ENCODE results near the gene NDUFA13.

DNA sequence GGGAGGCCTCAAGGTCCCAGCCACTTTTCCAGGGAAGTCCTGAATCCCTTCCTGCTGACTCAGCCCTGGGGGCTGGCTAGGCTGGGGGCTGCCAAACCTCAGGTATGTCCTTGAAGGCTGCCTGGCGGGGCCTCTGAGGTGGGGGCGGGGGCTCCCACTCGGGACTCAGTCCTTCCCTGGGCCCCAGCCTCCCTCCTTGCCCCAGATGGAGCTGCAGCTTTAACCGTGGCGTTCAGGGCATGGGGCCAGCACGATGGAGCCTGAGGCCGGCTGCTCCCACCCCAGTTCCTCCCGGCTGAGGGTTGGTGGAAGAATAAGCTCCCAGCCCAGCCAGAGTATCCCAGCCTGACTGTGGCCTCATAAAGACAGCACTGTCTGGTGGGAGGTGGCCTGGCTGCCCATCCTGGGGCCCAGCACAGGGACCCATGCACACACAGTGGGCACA is 34.5 kb downstream of the NDUFA13 start:
- TF ChIP-seq CTCF (IDR thresholded peaks at IDR 0.05): no peak
- TF ChIP-seq POLR2AphosphoS5 (IDR thresholded peaks at IDR 0.05): no peak
- no peak for TF ChIP-seq POLR2A (IDR thresholded peaks at IDR 0.05)
